ENCODE results near the gene AAMDC.
"Not testable (repeated sequence)": the region's sequence is repeated elsewhere in the genome, so short reads cannot be mapped to it uniquely, and the experiment has no call there.

AAMDC gene

DNA sequence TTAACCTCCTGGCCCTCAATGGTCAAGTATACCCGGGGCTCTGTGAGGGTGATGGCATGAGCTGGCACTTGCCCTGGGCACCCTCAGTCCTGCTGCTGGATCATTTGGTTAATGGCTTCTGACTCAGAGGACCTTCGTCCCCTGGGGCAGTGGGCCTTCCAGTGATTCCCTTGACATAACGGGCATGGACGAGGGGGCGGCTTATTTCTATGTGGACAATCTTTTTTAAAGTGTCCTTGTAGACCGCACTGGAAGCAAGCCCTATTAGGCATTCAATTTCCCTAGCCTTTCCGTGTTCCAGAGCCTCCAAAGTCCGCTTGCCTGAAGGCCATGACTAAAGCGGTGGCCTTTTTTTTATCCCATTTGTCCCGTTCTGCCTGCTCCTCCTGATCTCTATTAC, 40.5 kb downstream of the AAMDC start:
- not testable (repeated sequence) for H3K9me3 Mint-ChIP-seq, H3K4me1 Mint-ChIP-seq, H3K27ac Mint-ChIP-seq, H3K27me3 Mint-ChIP-seq, H3K36me3 Mint-ChIP-seq, H3K4me3 Mint-ChIP-seq

DNA sequence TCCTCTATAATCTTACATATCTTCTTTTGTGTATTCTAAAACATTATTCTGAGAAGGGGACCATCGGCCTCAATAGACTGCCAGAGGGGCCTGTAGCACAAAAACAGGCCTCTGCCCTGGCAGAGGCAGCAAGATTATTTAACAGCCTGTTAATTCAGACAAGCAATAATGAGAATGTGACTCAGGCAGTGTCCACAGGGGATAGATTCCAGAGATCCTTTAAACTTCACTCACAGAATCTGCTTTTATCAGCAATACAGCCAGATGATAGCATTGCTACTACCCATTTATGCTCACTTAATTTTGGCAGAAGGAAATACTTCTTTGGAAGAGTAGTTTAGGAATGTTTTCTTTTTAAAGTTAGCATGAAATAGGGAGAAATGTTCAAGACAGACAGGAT, 44.9 kb downstream of the AAMDC start:
- no peaks in the 10 kb centered on the region for H3K27me3 Mint-ChIP-seq
- H3K36me3 Mint-ChIP-seq: peaks cover 9% of the 10 kb centered on the region
- no peak overlapping the region for H3K27ac Mint-ChIP-seq
- no peak overlapping the region for H3K4me3 Mint-ChIP-seq
- no peaks in the 10 kb centered on the region for H3K4me1 Mint-ChIP-seq
- H3K9me3 Mint-ChIP-seq: no peaks in the 10 kb centered on the region

DNA sequence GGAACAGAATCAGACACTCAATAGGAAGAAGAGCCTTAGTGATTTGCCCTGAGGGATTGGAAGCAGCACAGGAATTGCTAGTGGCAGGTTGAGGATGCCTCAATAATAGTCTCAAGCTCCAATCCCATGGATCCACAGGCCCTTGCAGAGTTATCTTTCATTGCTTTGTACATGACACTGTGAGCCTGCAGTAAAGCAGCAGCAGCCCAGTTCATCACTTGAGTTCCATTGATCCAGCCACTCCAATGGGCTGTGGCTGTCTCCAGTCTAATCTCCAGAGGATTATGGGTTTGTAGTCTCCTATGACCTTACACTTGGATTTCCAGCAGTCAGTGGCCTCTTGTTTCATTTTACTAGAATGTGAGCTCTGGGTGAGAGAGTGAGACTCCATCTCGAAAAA, 45.4 kb downstream of the AAMDC start:
- Mint-ChIP-seq H3K27ac (no peak overlapping the region), H3K4me3 (no peak overlapping the region), H3K4me1 (no peaks in the 10 kb centered on the region), H3K36me3 (peaks cover 9% of the 10 kb centered on the region), H3K9me3 (no peaks in the 10 kb centered on the region), H3K27me3 (no peaks in the 10 kb centered on the region)

DNA sequence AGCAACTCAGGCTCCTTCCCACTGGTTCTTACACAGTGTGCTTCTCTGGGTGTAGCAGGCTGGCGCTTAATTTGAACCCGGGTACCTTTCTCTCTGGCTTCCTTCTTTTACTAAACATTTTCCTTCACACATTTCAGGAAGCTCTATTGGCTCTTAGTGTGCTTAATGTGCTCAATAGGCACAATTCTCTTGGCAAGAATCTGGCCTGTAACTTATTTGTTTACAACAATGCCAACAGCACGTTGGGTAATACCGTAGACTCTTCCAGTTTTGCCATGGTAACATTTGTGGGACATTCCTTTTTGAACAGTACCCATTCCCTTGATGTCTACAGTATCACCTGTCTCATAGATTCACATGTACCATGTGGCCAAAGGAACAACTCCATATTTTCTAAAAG, 47.8 kb downstream of the AAMDC start:
- Mint-ChIP-seq H3K9me3 (no peaks in the 10 kb centered on the region), H3K4me3 (no peak overlapping the region), H3K27ac (no peak overlapping the region), H3K36me3 (peaks cover 9% of the 10 kb centered on the region), H3K27me3 (no peaks in the 10 kb centered on the region), H3K4me1 (no peaks in the 10 kb centered on the region)

DNA sequence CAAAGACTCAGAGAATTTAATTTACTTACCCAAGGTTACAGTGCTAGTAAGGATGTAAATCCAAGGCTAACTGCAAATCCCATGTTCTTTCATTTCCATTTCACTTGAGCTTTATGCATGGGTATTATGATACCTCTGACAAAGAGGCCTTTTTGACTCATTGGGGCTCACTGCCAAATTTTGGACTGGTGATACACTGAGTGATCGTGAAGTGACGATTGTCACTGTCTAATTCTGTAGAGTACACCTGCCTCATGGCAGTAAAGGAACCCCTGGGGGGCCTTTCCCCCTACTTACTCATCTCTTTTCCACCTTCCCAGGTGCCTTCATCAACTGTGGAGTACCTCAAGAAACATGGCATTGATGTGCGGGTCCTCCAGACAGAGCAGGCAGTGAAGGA, 50.9 kb downstream of the AAMDC start:
- H3K27ac Mint-ChIP-seq: no peak overlapping the region
- H3K9me3 Mint-ChIP-seq: no peaks in the 10 kb centered on the region
- no peaks in the 10 kb centered on the region for H3K4me1 Mint-ChIP-seq
- H3K27me3 Mint-ChIP-seq: no peaks in the 10 kb centered on the region
- H3K4me3 Mint-ChIP-seq: no peak overlapping the region
- H3K36me3 Mint-ChIP-seq: peaks cover 9% of the 10 kb centered on the region

DNA sequence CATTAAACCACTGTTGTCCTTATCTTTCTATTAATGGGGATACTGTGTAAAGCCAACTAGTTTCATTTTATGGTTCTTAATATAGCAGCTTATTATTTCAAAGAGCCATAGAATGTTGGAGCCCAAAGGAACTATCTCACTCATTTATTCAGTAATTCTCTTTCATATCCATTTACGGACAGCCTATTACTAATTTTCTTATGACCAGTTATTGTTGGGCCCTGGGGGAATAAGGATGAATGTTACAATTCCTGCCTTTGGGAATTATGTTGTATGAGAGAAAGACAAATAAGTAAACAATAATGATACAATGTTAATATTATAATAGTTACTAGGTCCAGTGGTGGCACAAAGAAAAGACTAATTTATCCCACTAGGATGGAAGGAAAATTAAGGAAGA, 52.4 kb downstream of the AAMDC start:
- H3K27me3 Mint-ChIP-seq: no peaks in the 10 kb centered on the region
- no peaks in the 10 kb centered on the region for H3K9me3 Mint-ChIP-seq
- H3K27ac Mint-ChIP-seq: no peak overlapping the region
- peaks cover 9% of the 10 kb centered on the region for H3K36me3 Mint-ChIP-seq
- H3K4me1 Mint-ChIP-seq: no peaks in the 10 kb centered on the region
- H3K4me3 Mint-ChIP-seq: no peak overlapping the region

DNA sequence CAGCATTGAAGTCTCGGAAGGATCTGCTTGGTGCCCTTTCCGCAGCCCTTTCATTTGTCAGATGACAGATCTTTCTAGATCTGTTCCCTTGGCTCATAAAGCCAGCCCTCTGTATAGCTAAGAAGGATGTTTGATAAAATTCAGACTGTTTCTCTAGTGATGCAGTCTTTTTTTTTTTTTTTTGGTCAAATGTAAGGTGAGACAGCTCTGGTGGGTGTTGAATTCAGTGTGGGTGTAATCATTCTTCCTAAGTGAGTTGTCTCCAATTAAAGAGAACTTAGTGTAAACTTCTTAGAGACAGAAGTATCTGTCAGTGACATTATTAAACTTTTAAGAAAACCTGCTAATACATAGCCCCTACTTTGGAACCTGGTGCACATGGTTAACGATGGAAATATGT, 53.3 kb downstream of the AAMDC start:
- Mint-ChIP-seq H3K36me3 (peaks cover 9% of the 10 kb centered on the region), H3K27me3 (no peaks in the 10 kb centered on the region), H3K27ac (no peak overlapping the region), H3K9me3 (no peaks in the 10 kb centered on the region), H3K4me1 (no peaks in the 10 kb centered on the region), H3K4me3 (no peak overlapping the region)

DNA sequence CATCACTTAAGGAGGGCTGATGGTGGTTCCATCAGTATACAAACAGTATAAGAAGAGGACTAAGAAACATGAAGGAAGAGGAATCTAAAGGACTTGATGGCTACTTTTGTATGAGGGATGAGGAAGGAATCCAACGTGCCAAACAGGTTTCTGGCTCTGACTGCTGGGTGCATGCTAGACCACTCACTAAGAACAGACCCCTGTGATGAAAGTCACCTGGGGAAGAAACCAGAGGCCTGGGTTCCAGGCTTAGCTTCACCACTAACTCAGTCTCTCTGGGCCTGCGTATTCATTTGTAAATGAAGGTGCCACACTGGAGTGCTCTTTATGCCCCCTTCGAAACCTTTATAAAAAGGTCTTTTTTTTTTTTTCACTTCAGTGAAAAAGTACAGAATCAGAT, 55.1 kb downstream of the AAMDC start:
- H3K4me1 Mint-ChIP-seq: peaks cover 5% of the 10 kb centered on the region
- H3K9me3 Mint-ChIP-seq: no peaks in the 10 kb centered on the region
- H3K36me3 Mint-ChIP-seq: peaks cover 3% of the 10 kb centered on the region
- no peak overlapping the region for H3K27ac Mint-ChIP-seq
- H3K4me3 Mint-ChIP-seq: no peak overlapping the region
- no peaks in the 10 kb centered on the region for H3K27me3 Mint-ChIP-seq

DNA sequence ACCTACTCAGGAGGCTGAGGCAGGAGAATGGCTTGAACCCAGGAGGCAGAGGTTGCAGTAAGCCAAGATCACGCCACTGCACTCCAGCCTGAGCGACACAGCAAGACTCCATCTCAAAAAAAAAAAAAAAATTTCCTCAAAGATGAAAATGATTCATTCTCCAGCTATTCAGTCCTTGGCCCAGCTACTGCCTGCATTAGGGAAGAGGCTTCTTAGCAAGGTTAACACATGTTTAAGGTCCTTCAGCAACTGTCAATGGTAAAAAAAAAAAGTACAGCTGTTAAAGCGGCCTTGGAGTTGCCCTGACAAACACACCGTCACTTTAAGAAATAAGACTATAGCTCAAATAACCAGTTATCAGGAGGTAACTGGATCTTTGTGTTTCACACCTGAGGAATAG, 57.3 kb downstream of the AAMDC start:
- H3K27ac Mint-ChIP-seq, H3K27me3 Mint-ChIP-seq, H3K9me3 Mint-ChIP-seq, H3K4me3 Mint-ChIP-seq, H3K4me1 Mint-ChIP-seq, H3K36me3 Mint-ChIP-seq: not testable (repeated sequence)

DNA sequence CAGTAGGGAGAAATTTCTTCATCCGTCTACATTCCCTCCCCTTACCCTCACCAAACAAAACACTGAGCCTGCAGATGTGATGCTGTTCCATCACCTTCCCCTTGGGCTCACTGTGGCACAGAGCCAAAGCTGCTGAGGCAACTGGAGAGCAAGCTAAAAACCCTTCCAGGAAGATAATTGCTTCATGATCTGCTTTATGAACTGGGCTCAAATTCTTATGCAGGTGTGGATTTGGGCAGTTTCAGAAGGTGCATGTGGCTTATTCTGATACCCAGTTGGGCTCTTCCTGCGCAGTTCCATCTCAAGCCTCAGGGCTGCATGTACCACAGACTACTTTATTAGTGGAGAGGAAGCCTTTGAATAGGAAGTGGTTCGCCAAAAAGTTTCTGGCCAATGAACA, 58.3 kb downstream of the AAMDC start:
- Mint-ChIP-seq H3K4me1 (peaks cover 5% of the 10 kb centered on the region), H3K4me3 (no peak overlapping the region), H3K9me3 (no peaks in the 10 kb centered on the region), H3K27me3 (no peaks in the 10 kb centered on the region), H3K36me3 (peaks cover 4% of the 10 kb centered on the region), H3K27ac (no peak overlapping the region)

DNA sequence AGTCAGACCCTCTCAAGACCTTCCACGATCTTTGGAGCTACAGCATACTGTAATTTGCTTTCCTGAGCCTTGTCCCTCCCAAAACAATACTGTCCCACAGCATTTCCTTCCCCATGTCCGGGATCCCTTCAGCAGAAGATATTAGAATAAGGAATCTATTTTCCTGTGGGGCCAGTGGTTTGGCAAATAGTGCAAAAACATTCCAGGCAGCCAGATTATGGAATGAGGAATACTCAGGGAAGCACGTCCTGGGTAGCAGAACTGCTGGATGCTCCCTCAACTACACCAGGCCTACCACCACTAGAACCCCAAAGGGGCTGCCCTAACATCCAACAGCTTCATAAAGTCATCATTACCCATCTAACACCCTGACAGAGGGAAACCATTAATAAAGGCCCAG, 61.5 kb downstream of the AAMDC start:
- Mint-ChIP-seq H3K27ac (peak overlapping the region; percentile 51), H3K4me3 (no peak overlapping the region), H3K36me3 (peaks cover 6% of the 10 kb centered on the region), H3K4me1 (peaks cover 5% of the 10 kb centered on the region), H3K27me3 (no peaks in the 10 kb centered on the region), H3K9me3 (no peaks in the 10 kb centered on the region)

DNA sequence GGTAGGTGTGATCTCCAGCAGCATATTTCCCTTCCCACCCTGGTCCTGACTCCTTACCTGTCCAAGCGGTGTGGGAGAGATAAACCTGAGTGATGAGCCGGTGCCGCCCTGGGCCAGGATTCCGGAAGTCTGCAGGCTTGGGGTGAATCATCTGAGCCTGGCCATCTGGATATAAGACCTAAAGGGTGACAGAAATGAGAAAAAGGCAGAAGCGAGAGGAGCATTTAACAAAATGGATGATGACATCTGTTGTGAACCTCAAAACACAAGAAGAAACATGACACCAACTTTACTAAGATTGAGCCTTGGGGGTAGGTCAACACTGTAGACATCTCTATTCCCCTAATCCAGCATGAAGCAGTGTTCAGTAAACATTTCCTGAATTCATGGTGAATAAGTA, 62.8 kb downstream of the AAMDC start:
- Mint-ChIP-seq H3K27ac (no peak overlapping the region), H3K36me3 (peaks cover 10% of the 10 kb centered on the region), H3K4me3 (no peak overlapping the region), H3K4me1 (peaks cover 5% of the 10 kb centered on the region), H3K27me3 (no peaks in the 10 kb centered on the region), H3K9me3 (no peaks in the 10 kb centered on the region)

DNA sequence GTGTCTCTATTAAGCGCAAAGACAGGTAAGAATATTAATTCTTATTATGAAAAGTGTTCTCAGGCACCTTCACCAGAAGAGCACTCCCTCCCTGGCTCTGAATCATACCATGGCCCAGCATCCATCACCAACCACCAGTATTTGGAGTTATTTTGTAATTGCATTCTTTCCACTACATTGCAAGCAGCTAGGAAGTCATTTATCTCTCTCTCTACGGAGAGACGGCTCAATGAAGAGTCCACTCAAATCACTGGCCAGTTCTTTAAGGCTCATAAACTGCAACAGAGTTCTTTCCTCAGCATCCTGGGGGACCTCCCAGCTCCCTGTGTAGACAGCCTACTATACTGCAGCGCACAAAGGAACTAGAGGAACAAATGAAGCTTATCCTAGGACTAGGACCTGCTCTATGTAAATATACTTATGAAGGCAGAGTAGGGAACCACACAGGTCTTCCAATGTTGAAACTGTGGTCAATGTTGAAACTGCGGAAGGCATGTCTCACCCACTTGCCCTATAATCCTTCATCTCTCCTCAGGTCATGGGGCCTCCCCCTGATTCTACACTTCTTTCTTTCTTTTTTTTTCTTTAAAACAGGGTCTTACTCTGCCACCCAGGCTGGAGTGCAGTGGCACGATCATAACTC, 63.4 kb downstream of the AAMDC start:
- H3K36me3 Mint-ChIP-seq: peaks cover 13% of the 10 kb centered on the region
- H3K4me3 Mint-ChIP-seq: no peak overlapping the region
- no peaks in the 10 kb centered on the region for H3K9me3 Mint-ChIP-seq
- no peak overlapping the region for H3K27ac Mint-ChIP-seq
- no peaks in the 10 kb centered on the region for H3K27me3 Mint-ChIP-seq
- peaks cover 5% of the 10 kb centered on the region for H3K4me1 Mint-ChIP-seq

DNA sequence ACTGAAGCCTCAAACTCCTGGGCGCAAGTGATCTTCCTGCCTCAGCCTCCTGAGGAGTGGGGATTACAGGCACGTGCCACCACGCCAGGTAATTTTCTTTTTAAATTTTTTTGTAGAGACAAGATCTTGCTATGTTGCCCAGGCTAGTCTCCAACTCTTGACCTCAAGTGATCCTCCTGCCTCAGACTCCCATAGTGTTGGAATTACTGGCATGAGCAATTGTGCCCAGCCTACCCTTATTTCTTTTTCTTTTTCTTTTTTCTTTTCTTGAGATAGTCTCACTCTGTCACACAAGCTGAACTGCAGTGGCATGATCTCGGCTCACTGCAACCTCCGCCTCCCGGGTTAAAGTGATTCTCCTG, 63.9 kb downstream of the AAMDC start:
- Mint-ChIP-seq H3K9me3 (no peaks in the 10 kb centered on the region), H3K4me3 (no peak overlapping the region), H3K27ac (no peak overlapping the region), H3K4me1 (peaks cover 2% of the 10 kb centered on the region), H3K36me3 (peaks cover 16% of the 10 kb centered on the region), H3K27me3 (no peaks in the 10 kb centered on the region)

DNA sequence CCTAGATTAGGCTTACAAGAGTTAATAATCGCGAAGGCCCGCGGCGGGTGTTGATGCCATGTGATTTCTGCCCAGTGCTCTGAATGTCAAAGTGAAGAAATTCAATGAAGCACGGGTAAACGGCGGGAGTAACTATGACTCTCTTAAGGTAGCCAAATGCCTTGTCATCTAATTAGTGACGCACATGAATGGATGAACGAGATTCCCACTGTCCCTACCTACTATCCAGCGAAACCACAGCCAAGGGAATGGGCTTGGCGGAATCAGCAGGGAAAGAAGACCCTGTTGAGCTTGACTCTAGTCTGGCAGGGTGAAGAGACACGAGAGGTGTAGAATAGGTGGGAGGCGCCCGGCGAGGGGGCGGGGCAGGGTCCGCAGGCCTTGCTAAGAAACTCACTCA, 65.5 kb downstream of the AAMDC start:
- no peak overlapping the region for H3K27ac Mint-ChIP-seq
- H3K4me1 Mint-ChIP-seq: no peaks in the 10 kb centered on the region
- H3K4me3 Mint-ChIP-seq: no peak overlapping the region
- H3K27me3 Mint-ChIP-seq: no peaks in the 10 kb centered on the region
- no peaks in the 10 kb centered on the region for H3K9me3 Mint-ChIP-seq
- peaks cover 25% of the 10 kb centered on the region for H3K36me3 Mint-ChIP-seq

DNA sequence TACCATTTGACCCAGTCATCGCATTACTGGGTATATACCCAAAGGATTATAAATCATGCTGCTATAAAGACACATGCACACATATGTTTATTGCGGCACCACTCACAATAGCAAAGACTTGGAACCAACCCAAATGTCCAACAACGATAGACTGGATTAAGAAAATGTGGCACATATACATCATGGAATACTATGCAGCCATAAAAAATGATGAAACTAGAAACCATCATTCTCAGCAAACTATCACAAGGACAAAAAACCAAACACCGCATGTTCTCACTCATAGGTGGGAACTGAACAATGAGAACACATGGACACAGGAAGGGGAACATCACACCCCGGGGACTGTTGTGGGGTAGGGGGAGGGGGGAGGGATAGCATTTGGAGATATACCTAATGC, 68.1 kb downstream of the AAMDC start:
- H3K9me3 Mint-ChIP-seq, H3K4me1 Mint-ChIP-seq, H3K27ac Mint-ChIP-seq, H3K4me3 Mint-ChIP-seq, H3K27me3 Mint-ChIP-seq: not testable (repeated sequence)
- peaks cover 25% of the 10 kb centered on the region for H3K36me3 Mint-ChIP-seq

DNA sequence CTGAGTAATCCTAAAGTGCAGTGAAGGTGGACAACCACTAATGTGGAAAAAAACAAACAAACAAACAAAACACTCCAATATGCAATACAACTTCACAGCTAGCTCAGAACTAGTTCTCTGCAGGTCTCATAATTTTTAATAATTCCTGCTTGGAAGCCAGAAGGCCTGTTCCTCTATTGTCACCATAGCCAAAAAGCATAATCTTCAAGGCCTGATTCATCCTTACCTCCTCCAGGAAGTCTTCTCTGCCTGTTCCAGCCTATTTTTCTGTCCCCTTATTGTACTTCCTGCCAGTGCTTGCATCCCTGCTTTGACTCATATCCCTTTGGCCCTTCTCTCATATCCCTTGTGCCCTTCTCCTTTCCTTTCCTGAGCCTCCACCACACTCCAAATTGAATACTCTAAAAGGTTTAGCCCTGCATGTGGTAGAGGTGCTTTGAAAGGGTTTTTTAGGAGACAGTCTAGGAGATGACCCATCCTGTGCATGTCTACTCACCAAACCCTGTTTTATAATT, 69.2 kb downstream of the AAMDC start:
- H3K4me1 Mint-ChIP-seq, H3K4me3 Mint-ChIP-seq, H3K27me3 Mint-ChIP-seq, H3K27ac Mint-ChIP-seq, H3K9me3 Mint-ChIP-seq: not testable (repeated sequence)
- H3K36me3 Mint-ChIP-seq: peaks cover 23% of the 10 kb centered on the region
